Right cardiac atrium (tissue), 5 donors: ENCODE results near the gene CFAP58. TPM values are rescaled to one million over a fixed set of nuclear protein-coding genes. Genes with fewer than 3 reads are reported as not detected.
"Not testable (repeated sequence)": the region's sequence is repeated elsewhere in the genome, so short reads cannot be mapped to it uniquely, and the experiment has no call there.

Experiments used
- ATAC-seq, 2 donors: fragments of 200-7000 bp; cut with Tn5 transposase; one replicate each; pipeline versions ENCODE4 v1.8.0 to v1.9.1; 2020; ENCODE audit warnings: moderate library complexity in 2 of 2, mild to moderate bottlenecking in 1 of 2
- DNase-seq, 3 donors: peaks; one replicate each; pipeline ENCODE4 v3.0.0-alpha.2; 2020
- H3K27ac ChIP-seq: one replicate; pipeline ENCODE4 v1.5.1; 2013; ENCODE audit warnings: mild to moderate bottlenecking, low read length, control low read depth, moderate library complexity
- H3K27me3 ChIP-seq: one replicate; pipeline ENCODE4 v1.6.1; 2013; ENCODE audit not compliant: control insufficient read depth, insufficient read depth
- H3K4me1 ChIP-seq: one replicate; pipeline ENCODE4 v1.6.1; 2013; ENCODE audit warnings: low read length; ENCODE audit not compliant: control insufficient read depth, insufficient read depth
- H3K4me3 ChIP-seq: one replicate; pipeline ENCODE4 v1.5.1; 2013; ENCODE audit warnings: low read length, control low read depth
- H3K9me3 ChIP-seq: one replicate; pipeline ENCODE4 v1.6.1; 2013; ENCODE audit warnings: low read length; ENCODE audit not compliant: control insufficient read depth
- WGBS: extraction: QIAGEN DNeasy Blood & Tissue Kit; methylation state at CpG from one replicate; pipeline ENCODE4 v1.1.7; 2013; 5-methylcytosine and 5-hydroxymethylcytosine counted together
- intact Hi-C, 4 donors: fragments of 100-400 bp; cut with DNase I; formaldehyde crosslinking; loops; one replicate each; pipeline versions ENCODE4 v1.11.0 to v1.14.0; 2022 to 2023
- polyA plus RNA-seq: library from polyadenylated mRNA; stranded (reverse); fragments of 200-250 nt; gene quantifications from one replicate; pipeline ENCODE4 v1.2.3, GENCODE V29; 2013
- total RNA-seq, 4 donors: library from RNA; stranded (reverse); fragmentation: NEBNext Ultra II Directional; extraction: Animal tissue kit (Norgen Biotek cat#: 25700); gene quantifications; one replicate each; pipeline ENCODE4 v1.2.1, GENCODE V29; 2021
- donor health status: healthy with polysubstance abuse.
- donor health status: DM: no; HTN: yes; CAD: no.
- donor health status: DM: no; HTN: no; CAD: no.
- donor health status: DM: no; HTN: yes; CAD: no; lungs with severe emphysema.
- donor health status: DM: yes; HTN: yes; CAD: no.

Gene CFAP58
- total and polyA plus RNA-seq, 5 donors = 2.9 to 5.4 (median 3.0) TPM

- Histone ChIP-seq H3K9me3 (no peaks in the 10 kb centered on the region), H3K4me1 (no peaks in the 10 kb centered on the region), H3K4me3 (no peak overlapping the region), H3K27ac (no peak overlapping the region), H3K27me3 (no peaks in the 10 kb centered on the region)
- intact Hi-C loops = no loop called here
- DNase-seq (no peak), ATAC-seq (no peak)
- 73% methylated on average over 3 of the region's 3 CpGs for WGBS
Observed at GRCh38 chr10:104457543-104457828, 103.9 kb downstream of the CFAP58 start.

DNA sequence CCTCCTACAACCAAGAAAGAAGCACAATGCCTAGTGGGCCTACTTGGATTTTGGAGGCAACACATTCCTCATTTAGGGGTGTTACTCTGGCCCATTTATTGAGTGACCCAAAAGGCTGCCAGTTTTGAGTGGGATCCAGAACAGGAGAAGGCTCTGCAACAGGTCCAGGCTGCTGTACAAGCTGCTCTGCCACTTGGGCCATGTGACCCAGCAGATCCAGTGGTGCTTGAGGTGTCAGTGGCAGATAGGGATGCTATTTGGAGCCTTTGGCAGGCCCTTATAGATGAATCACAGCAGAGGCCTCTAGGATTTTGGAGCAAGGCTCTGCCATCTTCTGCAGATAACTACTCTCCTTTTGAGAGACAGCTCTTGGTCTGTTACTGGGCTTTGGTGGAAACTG lies 111.9 kb downstream of the CFAP58 start:
- H3K4me1 ChIP-seq, H3K4me3 ChIP-seq, H3K9me3 ChIP-seq, intact Hi-C loops, ATAC-seq, H3K27ac ChIP-seq, H3K27me3 ChIP-seq: not testable (repeated sequence)
- DNase-seq = peak; percentile 38 to 65 (median 63)

- intact Hi-C loops, ATAC-seq, H3K27me3 ChIP-seq, H3K9me3 ChIP-seq, DNase-seq, H3K4me1 ChIP-seq, H3K4me3 ChIP-seq: not testable (repeated sequence)
- 84% methylated on average over 2 of the region's 2 CpGs for WGBS
- peak overlapping the region; percentile 52 for H3K27ac ChIP-seq
Observed at GRCh38 chr10:104468818-104469217, 115.2 kb downstream of the CFAP58 start.

- DNase-seq (no peak), ATAC-seq (no peak)
- Histone ChIP-seq H3K4me1 (no peaks in the 10 kb centered on the region), H3K27me3 (no peaks in the 10 kb centered on the region), H3K4me3 (no peak overlapping the region), H3K9me3 (peaks cover 2% of the 10 kb centered on the region), H3K27ac (no peak overlapping the region)
- intact Hi-C loops = no loop called here
- 95% methylated on average over 1 of the region's 1 CpG for WGBS
Observed at GRCh38 chr10:104472505-104472904, 118.9 kb downstream of the CFAP58 start.

DNA sequence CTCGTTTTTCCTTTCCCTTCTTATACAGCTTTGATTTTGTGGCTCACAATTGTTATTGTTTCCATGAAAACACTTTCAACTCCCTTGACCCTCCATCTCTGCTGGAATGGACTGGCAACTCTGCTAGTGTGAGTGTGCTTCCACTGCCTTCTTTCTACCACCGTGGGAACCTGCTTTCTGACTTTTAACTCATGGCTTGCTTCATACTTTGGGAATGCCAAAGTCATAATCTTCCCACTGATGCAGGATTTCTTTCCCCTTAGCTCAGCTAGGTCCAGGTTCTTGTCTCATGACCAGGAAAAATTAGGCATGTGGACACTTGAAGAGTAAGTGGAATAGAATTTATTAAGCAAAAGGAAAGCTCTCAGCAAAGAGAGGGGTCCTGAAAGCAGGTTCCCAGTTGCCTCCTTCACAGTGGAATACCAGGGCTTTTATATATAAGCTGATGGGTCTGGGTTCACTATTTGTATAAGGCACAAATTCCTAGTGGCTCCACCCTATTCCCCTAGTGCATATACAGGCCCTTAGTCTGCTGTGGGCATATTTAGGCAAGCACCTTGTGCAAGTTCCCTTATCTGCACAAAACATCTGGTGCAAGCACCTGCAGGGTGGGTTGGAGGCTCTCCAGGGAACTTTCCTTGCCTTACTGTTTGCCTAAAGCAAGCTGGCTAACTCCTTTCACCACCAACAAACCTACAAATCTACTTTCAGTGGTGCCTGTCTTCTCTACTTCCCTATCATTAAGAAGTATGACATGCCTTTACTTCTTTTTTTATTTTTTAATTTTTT lies 119.5 kb downstream of the CFAP58 start:
- H3K4me1 ChIP-seq = no peaks in the 10 kb centered on the region
- no peaks in the 10 kb centered on the region for H3K27me3 ChIP-seq
- DNase-seq (no peak), ATAC-seq (no peak)
- intact Hi-C loops = no loop called here
- 54% methylated on average over 2 of the region's 2 CpGs for WGBS
- H3K9me3 ChIP-seq = peaks cover 2% of the 10 kb centered on the region
- no peak overlapping the region for H3K4me3 ChIP-seq
- no peak overlapping the region for H3K27ac ChIP-seq

GRCh38 chr10:104478380-104478779 lies 124.7 kb downstream of the CFAP58 start:
- intact Hi-C loops = no loop called here
- Histone ChIP-seq H3K27ac (no peak overlapping the region), H3K27me3 (no peaks in the 10 kb centered on the region), H3K4me1 (no peaks in the 10 kb centered on the region), H3K4me3 (no peak overlapping the region), H3K9me3 (no peaks in the 10 kb centered on the region)
- 90% methylated on average over 3 of the region's 3 CpGs for WGBS
- ATAC-seq = no peak
- DNase-seq = no peak

DNA sequence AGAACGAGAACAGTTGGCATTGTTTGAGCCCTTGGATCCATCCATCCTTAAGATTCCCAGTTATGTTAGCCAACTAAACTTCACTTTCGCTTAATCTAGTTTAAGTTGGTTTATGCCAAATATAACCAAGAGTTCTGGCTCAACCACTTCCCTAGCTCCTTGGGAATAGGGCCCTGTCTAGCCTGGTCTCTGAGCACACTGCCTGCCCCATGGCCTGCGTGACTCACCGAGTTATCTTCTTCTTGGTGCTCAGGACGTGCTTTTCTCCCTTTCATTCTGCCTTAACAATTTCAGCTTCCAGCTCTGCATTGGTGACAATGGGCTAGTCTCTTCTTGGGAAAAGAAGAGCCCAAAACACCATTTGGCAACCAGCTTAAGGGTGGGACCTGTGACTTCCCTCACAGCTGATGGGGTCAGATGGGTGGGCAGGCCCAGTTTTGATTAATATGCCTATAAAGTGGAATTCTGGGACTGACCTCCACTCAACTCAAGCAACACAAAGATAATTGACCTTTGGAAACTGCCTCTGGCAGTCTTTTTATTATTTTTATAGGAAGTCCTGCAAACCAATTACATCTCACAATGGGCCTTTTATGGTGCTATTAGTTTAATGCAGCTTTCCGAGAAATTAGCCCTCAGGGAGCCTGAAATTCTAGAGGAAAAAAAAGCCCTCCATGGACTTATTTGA lies 126.4 kb downstream of the CFAP58 start:
- ATAC-seq (peak; percentile 90 to 94), DNase-seq (peak; percentile 49 to 79 (median 65))
- intact Hi-C loops = no loop called here
- 53% methylated on average over 6 of the region's 6 CpGs for WGBS
- no peak overlapping the region for H3K27ac ChIP-seq
- H3K9me3 ChIP-seq = no peaks in the 10 kb centered on the region
- no peaks in the 10 kb centered on the region for H3K4me1 ChIP-seq
- H3K27me3 ChIP-seq = no peaks in the 10 kb centered on the region
- H3K4me3 ChIP-seq = no peak overlapping the region

- H3K4me3 ChIP-seq = no peak overlapping the region
- intact Hi-C loops = no loop called here
- no peaks in the 10 kb centered on the region for H3K4me1 ChIP-seq
- no peaks in the 10 kb centered on the region for H3K9me3 ChIP-seq
- no peak for DNase-seq
- no peak for ATAC-seq
- H3K27me3 ChIP-seq = no peaks in the 10 kb centered on the region
- H3K27ac ChIP-seq = no peak overlapping the region
- WGBS = 66% methylated on average over 3 of the region's 3 CpGs
Observed at GRCh38 chr10:104480797-104481196, 127.2 kb downstream of the CFAP58 start.

- 73% methylated on average over 6 of the region's 6 CpGs for WGBS
- Histone ChIP-seq H3K4me3 (no peak overlapping the region), H3K27me3 (no peaks in the 10 kb centered on the region), H3K4me1 (no peaks in the 10 kb centered on the region), H3K27ac (no peak overlapping the region), H3K9me3 (no peaks in the 10 kb centered on the region)
- intact Hi-C loops = no loop called here
- ATAC-seq (no peak), DNase-seq (no peak)
Observed at GRCh38 chr10:104483582-104483981, 129.9 kb downstream of the CFAP58 start.

DNA sequence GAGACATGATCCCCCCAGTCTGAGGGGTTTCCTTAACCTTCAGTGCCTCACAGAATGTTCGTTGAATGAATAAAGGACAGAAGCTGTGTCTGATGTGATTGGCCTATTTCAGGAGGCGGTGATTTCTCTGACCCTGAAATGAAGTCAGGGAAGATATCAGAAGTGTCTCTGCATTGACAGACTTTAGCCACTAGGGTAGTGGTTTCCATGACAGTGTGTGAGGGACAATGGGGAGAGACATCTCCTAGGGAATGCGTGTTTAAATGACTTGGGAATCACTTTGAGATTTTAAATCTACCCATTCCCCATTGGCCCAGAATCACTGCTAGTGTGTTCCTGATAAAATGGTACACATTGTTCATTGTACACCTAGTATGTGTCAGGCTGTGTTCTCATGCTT lies 132.0 kb downstream of the CFAP58 start:
- ATAC-seq (no peak), DNase-seq (no peak)
- Histone ChIP-seq H3K27ac (no peak overlapping the region), H3K27me3 (no peaks in the 10 kb centered on the region), H3K4me3 (no peak overlapping the region), H3K4me1 (no peaks in the 10 kb centered on the region), H3K9me3 (no peaks in the 10 kb centered on the region)
- 81% methylated on average over 3 of the region's 3 CpGs for WGBS
- intact Hi-C loops = no loop called here

GRCh38 chr10:104486803-104487202 lies 133.2 kb downstream of the CFAP58 start:
- H3K4me1 ChIP-seq = no peaks in the 10 kb centered on the region
- no peak overlapping the region for H3K4me3 ChIP-seq
- no peaks in the 10 kb centered on the region for H3K9me3 ChIP-seq
- no peak overlapping the region for H3K27ac ChIP-seq
- ATAC-seq (no peak), DNase-seq (no peak)
- 92% methylated on average over 1 of the region's 1 CpG for WGBS
- H3K27me3 ChIP-seq = no peaks in the 10 kb centered on the region
- intact Hi-C loops = no loop called here
